Ishikawa (cell line): ENCODE measurements around the gene DPH2.

ENCODE experiments used
- CEBPB ChIP-seq: IDR thresholded peaks from 2 replicates; pipeline ENCODE4 v1.6.1; 2012
- CREB1 ChIP-seq: IDR thresholded peaks from 2 replicates; pipeline ENCODE4 v1.6.1; 2012; ENCODE audit warnings: low read depth
- EGR1 ChIP-seq: IDR thresholded peaks from 2 replicates; pipeline ENCODE4 v1.6.1; 2012
- EP300 ChIP-seq: IDR thresholded peaks from 2 replicates; pipeline ENCODE4 v1.6.1; 2012; ENCODE audit warnings: borderline replicate concordance
- FOXM1 ChIP-seq: IDR thresholded peaks from 2 replicates; pipeline ENCODE4 v1.6.1; 2012; ENCODE audit warnings: low read depth, borderline replicate concordance
- MAX ChIP-seq: IDR thresholded peaks from 2 replicates; pipeline ENCODE4 v1.6.1; 2012
- NFIC ChIP-seq: IDR thresholded peaks from 2 replicates; pipeline ENCODE4 v1.6.1; 2012
- RAD21 ChIP-seq: IDR thresholded peaks from 2 replicates; pipeline ENCODE4 v1.6.1; 2012; ENCODE audit warnings: low read depth
- REST ChIP-seq: IDR thresholded peaks from 2 replicates; pipeline ENCODE4 v1.6.1; 2012; ENCODE audit warnings: low read depth, mild to moderate bottlenecking
- TAF1 ChIP-seq: IDR thresholded peaks from 2 replicates; pipeline ENCODE4 v1.6.1; 2012; ENCODE audit warnings: low read depth, mild to moderate bottlenecking
- TCF12 ChIP-seq: IDR thresholded peaks from 2 replicates; pipeline ENCODE4 v1.6.1; 2012; ENCODE audit warnings: low read depth
- TEAD4 ChIP-seq: IDR thresholded peaks from 2 replicates; pipeline ENCODE4 v1.6.1; 2012
- USF1 ChIP-seq: IDR thresholded peaks from 2 replicates; pipeline ENCODE4 v1.6.1; 2012
- YY1 ChIP-seq: IDR thresholded peaks from 2 replicates; pipeline ENCODE4 v1.6.1; 2012; ENCODE audit warnings: low read depth
- ZBTB7A ChIP-seq: IDR thresholded peaks from 2 replicates; pipeline ENCODE4 v1.6.1; 2012; ENCODE audit warnings: low read depth

Gene DPH2

GRCh38 chr1:43958351-43959255 lies 11.2 kb upstream of the DPH2 start:
- TF ChIP-seq NFIC: no peak
- no peak for TF ChIP-seq YY1
- TF ChIP-seq RAD21: no peak
- no peak for TF ChIP-seq ZBTB7A
- no peak for TF ChIP-seq CEBPB
- TF ChIP-seq USF1: no peak
- no peak for TF ChIP-seq CREB1
- TF ChIP-seq TCF12: no peak
- no peak for TF ChIP-seq MAX
- no peak for TF ChIP-seq TEAD4
- no peak for TF ChIP-seq EGR1
- no peak for TF ChIP-seq FOXM1
- no peak for TF ChIP-seq REST

- TF ChIP-seq ZBTB7A (no peak), RAD21 (no peak), MAX (no peak), TEAD4 (no peak), FOXM1 (no peak), CEBPB (no peak), NFIC (no peak), TCF12 (no peak), TAF1 (no peak), EGR1 (no peak), YY1 (no peak), EP300 (no peak), CREB1 (no peak), REST (no peak), USF1 (no peak)
Observed at GRCh38 chr1:43960798-43961197, 9.0 kb upstream of the DPH2 start.

GRCh38 chr1:43961692-43962091 lies 8.1 kb upstream of the DPH2 start:
- TF ChIP-seq TEAD4 (no peak), REST (no peak), RAD21 (no peak), EP300 (no peak), TAF1 (no peak), USF1 (no peak), CEBPB (no peak), TCF12 (no peak), ZBTB7A (no peak)

- TF ChIP-seq TCF12: no peak
- TF ChIP-seq EP300: no peak
- no peak for TF ChIP-seq REST
- no peak for TF ChIP-seq NFIC
- no peak for TF ChIP-seq TEAD4
- no peak for TF ChIP-seq RAD21
- TF ChIP-seq MAX: no peak
- no peak for TF ChIP-seq FOXM1
- no peak for TF ChIP-seq CREB1
- no peak for TF ChIP-seq EGR1
- no peak for TF ChIP-seq CEBPB
- no peak for TF ChIP-seq ZBTB7A
- TF ChIP-seq TAF1: no peak
- TF ChIP-seq YY1: no peak
- TF ChIP-seq USF1: no peak
Observed at GRCh38 chr1:43962324-43962723, 7.5 kb upstream of the DPH2 start.
